Stimulated activated CD4-positive, alpha-beta T cell treated with anti-CD3 and anti-CD28 coated beads, Interleukin-15, amount 100 ng/mL, for 24 hours (primary cell): ENCODE data around the gene LDLRAD4.

ENCODE experiments used
- DNase-seq: peaks from one replicate; pipeline ENCODE4 v3.0.0-alpha.2; 2020

The LDLRAD4 gene

DNA sequence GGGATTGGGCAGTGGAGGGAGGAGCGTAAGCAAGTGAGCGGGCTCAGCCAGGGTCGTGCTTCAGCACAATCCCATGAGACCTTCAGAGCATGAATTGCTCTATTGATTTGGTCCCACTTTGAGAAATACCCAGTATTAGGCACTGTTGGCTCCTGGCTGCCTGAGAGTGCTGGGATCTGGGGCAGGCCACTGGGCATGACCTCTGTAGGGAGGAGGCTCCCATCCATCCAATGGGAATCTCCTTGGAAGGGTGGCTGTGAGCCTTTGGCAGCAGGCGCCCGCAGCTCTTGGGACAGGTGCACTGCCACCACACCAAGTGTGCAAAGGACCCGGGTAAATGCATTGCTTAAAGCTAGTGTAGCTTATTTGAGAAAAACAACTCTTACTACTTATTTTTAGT, 137.5 kb downstream of the LDLRAD4 start:
- no peak for DNase-seq

DNA sequence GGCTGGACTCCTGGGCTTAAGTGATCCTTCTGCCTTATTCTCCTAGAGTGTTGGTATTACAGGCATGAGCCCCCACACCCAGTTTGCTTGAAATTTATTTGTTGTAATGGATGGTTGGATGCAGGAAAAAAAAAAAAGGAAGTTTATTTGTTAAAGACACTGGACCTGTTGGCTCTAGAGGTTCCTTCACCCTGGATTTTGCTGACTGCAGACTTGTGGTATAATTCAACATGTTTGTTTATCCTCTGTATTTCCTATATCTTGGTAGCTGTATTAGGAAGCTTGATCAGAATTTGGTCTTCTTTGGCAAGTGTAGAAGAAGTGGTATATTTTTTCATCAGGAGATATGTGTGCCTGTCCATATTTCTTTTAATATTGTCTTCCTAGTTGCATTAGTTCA, 138.7 kb downstream of the LDLRAD4 start:
- DNase-seq, result no peak

DNA sequence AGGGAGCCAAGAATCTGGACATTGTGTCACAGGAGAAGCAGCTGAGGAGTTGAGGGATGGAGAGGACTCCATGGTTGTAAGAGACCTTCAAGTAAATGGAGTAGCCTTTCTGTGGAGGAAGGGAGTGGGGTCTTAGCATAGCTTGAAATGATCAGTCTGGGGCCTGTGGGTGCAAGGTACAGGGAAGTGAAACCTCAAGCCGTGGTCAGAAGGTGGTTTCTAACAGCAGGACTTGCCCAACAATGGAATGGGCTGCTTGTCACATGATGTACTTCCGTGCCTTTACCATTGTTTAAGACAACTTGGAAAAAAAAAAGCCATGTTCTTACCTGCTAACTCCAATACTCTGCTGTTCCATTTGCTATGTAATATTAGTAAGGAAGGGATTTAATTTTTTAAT, 140.7 kb downstream of the LDLRAD4 start:
- no peak for DNase-seq

DNA sequence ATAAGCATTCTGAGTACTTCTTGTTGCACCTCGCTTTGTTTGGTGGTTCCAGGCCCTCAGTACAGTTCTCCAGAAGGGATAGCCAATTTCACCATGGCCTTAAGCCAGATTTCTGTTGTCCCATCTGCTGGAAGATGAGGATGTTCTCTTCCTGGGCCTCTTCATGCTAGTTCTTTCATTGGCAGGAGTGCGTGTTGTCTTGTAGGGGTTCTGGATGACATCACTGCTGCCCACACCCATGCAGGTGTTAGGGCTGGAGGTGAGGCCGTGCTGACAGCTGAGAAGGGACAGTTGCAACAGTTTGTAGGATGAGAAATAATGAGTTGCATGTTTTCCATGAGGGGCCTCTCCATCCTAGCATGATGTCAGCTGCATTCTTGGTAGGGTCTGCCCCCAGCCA, 142.9 kb downstream of the LDLRAD4 start:
- DNase-seq, result no peak

DNA sequence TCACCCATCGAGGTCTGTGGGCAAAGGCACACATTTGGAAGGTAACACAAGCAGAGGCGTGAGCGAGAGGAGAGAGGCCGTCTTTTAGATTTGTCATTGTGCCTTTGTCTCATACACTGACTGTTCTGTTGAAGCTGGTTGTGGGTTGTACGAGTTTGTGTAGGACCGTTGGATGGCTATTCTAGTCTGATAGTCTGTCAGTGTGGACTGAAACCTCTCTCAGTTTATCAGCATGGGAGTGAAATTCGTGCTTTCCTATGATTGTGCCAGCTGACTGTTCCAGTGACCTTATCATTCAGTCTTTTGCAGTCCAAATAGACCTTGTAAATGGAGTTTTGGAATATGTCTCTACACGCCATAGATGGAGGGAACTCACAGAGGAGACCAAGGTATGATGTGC, 143.5 kb downstream of the LDLRAD4 start:
- DNase-seq, result no peak

DNA sequence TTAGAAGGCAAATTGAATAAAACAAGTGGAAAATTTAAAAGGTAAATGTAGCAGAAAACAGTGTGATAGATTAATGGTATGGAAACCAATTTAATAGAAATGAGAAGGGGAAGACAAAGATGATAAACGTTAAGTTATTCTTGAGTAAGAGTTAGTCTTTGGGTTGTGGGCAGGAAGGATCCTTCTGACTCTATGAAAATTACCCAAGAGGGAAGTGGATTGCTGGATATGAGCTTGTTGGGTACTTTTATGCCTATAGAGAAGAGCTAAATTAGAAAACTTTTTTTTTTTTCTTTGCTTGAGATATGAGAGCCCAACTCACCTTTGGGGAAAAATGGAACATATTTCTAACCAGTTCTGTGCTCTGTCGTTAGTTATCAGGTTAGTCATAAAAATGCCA, 144.0 kb downstream of the LDLRAD4 start:
- DNase-seq, result no peak

DNA sequence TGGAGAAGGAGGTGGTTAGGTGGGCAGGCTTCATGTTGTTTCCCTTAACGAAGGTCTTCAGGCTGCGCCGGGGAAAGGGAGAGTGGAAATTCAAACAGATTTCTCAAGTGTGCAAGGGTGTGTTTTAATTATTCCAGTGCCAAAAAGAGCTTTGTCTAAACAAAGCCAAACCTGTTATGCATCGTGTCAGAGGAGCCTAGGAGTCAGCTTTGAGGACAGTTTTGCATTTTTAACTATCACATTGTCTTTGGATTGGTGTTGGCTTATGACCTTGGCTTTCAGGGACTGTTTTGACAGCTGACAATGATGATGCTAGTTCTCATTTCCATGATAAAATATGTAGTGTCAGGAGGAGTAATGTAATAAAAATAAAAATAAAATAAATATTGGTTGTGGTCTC, 144.8 kb downstream of the LDLRAD4 start:
- no peak for DNase-seq

DNA sequence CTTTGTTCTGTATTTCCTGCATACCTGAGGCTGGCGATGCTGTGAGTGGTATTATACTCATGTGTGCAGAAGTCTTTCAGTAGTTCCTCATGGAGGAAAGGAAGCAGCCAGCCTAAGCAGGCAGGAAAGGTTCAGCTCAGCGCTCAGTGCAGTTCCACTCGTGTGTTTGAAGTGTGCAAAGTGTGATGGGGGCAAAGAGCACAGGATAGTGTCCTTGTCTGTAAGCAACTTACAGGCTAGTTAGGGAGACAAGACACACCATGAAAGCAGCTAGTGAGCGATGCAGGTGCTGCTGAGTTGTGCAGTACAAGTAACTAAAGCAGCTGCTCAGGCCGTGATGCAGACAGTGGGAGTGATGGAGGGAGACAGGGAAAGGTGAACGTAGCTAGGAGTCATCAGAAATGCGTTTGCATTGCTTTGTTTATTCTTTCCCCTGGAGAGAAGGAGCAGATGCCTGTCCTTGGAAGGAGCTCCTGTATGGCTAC, 146.2 kb downstream of the LDLRAD4 start:
- no peak for DNase-seq

DNA sequence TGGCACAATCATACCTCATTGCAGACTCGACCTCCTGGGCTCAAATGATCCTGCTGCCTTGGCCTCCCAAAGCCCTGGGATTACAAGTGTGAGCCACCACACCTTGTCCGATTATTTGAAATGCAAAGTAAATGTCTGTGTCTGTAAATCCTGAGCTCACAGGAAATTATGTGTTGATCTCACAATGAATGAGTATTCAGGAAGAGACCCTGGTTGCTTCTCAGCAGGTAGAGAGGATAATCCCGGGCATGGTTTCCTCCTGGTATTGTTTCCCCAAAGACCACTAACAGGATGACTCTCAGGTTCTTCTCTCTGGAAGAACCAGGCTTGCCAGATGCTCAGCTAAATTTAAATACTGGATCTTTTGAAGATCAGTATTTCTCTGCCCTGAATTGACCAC, 147.6 kb downstream of the LDLRAD4 start:
- no peak for DNase-seq

DNA sequence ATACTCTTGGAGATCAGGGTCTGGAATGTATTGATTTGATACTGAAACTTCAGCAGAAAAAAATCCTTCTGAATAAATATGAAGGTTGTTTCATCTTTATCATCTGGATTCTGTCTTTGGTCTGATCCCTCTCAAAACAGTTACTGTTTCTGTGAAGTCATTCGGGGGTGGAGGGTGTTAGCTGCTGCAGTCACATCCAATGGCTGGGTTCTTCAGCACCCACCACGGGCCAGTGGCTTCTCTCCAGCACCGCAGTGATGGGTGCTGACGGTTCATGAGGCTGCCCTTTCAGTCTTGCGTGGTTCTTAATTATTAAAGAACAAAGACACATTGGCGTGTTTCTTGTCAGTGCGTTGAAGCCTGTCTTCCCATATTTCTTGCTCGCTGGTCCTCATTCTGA, 148.0 kb downstream of the LDLRAD4 start:
- no peak for DNase-seq

DNA sequence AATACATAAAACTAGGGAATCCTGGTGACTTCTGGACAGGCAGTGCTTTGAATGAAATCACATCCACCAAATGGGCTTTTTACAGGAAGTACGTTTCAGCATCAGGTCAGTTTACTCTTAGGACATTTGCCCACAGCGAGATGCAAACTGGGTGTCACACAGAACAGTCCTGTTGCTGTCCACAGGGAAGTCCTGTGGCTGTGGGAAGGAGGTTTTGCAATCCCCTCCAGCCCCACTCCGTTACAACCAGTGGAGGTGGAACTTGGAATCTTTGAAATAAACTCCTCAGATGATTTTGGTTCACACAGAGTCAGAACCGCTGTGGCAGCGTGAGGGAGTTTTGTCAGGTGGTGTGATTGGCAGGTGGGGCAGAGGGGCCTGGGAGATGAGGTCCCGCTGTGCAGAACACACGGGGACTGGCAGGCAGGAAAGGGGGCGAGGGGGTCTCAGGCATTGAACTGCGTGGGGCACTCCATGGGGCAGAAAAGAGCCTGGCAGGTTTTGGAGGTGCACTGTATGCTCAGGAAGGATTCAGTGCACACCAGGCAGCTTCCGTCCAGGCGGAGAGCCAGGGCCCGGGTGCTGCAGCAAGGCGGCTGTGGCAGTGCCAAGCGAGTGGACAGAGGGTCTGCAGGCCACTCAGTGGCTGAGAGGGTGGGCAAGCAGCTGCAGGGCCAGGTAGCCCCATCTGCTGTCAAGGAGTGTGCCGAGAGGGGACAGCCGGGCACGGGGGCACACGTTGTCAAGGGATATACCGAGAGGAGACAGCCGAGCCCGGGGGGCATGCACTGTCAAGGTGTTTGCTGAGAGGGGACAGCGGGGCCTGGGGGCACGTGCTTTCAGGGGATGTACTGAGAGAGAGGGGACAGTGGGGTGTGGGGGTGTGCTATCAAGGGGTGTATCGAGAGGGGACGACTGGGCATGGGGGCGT, 148.7 kb downstream of the LDLRAD4 start:
- DNase-seq, result no peak

DNA sequence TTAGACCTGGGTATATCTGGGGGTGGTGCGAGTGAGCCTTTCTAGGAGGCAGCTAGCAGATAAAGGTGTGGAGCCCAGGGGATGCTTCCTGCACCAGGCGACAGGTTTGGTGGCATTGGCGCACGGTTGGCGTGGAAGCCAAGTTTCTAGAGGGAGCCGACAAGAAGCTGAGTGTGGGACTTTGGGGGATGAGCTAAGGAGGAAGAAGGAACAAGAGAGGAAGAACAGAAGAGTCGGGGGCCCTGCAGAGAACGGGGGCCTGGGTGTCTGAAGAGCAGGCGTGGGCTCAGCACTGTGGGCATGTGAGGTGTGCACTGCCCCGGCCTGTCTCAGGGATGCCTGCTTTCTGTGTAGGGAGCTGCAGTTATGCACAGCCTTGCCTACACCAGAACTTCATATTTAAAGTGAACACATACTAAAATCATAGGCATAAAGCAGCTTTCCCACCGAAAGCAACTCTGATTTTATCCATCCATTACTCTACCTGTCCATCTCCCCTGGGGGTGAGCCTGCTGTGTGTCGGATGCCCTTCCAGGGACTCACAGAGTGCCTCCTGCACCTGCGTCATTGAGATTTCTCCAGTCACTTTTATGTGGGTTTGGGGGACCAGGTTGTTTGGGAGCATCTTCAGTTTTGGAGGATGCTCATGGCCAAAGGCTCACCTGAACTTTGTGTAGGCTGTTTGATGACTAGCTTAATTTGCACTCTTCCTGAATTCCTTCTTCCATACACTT, 149.7 kb downstream of the LDLRAD4 start:
- DNase-seq, result no peak

DNA sequence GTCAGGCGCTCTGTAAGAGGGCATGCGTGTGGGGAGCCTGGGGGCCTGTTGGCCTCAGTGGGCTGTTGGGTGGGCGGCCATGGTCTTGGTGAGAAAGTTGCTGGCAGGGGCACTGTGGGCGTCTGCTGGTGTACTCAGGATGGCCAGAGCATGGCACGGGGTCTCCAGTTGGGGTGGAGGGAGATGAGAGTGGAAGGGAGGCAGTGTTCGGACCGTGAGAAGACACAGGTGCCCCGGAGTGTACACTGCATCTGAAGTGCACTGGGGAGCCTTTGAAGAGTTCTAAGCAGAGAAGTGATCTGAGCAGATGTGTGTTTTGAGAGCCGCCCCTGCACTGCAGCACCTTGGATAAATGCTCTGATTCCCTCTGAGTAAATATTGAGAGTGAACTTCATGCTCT, 150.8 kb downstream of the LDLRAD4 start:
- DNase-seq, result no peak

DNA sequence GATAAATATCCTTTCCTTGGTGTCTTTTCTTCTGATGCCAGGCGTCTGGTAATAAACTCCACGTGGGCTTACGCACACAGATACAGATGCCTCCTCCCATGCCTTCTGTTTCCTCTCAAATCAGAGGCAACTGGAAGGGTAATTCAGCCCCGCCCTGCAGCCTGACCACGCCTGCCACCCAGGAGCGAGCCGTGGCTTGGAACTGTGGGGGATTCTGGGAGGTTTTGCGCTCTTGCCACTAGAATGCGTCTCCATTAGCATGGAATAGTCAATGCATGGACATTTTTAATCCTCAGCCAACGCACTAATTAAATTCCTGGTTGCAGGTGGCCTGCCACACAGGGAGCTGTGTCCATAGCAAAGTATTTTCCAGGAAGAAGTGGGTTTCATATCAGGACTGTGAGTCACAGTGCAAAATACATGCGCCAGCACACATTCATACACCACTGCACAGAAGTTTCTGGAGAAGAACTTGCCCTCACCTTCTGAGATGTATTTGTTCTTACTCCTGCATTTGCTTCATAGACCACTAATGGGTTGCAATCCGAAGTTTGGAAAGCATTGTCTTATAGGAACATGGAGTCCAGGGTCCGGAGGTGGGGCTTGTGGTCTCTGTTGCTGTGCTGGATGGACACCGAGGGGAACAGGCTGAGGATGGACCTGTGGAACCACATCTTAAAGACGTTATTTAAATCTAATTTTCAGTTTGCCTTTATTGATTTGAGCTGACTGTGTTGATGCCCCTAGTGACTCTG, 151.4 kb downstream of the LDLRAD4 start:
- DNase-seq, result peak; percentile 33

DNA sequence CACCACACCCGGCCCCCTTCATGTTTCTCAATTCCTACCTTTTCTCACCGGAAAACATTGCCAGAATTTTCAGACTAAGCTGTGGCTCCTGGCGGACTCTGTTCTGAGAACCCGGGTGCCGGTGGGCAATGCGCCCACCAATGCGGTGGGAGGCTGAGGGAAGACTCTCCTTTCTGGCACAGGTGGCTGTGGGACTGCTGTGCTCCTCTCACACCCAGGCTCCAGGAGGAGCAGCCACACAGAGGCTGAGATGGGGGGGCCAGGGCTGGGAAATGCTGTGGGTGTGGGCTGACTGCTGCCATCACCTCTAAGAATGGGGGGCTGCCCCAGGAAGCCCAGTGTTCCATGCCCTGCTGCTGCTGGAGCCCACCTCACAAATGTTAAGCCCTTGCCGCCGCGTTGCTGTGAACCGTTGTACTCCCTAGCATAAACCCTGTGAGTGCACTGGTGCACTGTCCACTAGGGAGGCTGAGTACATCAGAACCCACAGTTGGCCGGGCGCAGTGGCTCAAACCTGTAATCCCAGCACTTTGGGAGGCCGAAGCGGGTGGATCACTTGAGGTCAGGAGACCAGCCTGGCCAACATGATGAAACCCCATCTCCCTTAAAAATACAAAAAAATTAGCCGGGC, 152.6 kb downstream of the LDLRAD4 start:
- no peak for DNase-seq

DNA sequence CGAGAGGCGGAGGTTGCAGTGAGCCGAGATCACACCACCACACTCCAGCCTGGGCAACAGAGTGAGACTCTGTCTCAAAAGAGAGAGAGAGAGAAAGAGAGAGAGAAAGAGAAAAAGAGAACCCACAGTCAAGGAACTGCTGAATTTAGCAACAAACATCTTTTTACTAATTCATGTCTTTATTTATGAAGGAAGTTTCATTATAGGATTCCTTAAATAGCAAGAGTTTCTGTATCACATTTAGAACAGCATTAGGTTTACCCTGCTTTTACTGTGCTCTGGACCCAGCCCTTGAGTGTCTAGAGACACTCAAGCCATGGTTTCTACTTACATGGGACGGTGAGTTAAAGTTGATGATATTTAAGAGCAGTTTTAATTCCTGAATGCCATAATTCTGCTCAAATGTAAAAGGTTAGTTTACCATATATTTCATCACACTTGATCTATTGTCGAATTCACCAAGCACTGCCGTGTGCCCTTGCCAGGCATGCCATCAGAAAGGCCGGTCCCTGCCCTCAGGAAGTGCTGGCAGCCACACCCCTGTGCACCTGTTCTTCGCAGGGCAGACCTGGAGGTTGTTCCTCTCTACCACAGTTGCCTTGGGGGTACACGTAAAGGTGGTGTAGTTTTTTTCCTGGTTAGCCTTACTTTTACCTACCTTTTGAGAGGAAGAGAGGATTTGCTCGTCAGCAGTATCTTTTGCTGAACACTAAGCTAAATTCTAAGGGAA, 153.3 kb downstream of the LDLRAD4 start:
- DNase-seq, result no peak

DNA sequence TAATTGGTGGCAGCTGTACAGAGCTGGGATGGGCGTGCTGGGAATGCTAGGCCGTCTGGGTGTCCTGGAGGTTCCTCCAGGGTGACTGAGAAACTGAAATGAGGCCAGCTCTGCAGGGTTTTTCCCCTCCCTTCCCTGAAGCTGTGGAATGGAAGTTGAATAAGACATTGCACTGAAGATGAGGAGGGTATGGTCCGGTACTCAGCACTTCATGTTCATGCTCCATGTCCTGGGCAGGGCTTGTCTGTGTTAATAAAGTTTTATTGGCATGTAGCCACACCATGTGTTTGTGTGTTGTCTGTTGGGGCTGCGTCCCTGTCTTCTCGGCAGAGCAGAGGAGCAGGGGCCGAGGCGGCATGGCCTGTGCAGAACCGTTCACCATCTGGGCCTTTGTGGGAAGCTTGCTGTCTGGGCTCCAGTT, 154.0 kb downstream of the LDLRAD4 start:
- DNase-seq, result no peak

DNA sequence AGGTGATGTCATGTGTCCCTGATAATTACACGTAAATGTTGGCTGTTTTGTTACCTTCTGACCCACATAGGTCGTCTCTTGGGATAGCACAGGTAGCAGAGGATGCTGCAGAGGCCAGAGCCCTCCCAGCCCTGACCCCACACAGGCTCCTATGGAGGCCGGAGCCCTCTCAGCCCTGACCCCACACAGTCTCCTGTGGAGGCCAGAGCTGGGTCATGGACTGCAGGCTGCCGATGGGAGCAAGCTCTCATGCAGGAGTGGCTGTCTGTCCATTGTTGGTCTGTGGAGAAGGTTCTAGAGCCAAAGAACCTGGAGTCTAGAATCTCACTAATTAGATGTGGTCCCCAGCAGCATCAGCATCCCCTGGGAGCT, 155.5 kb downstream of the LDLRAD4 start:
- no peak for DNase-seq

DNA sequence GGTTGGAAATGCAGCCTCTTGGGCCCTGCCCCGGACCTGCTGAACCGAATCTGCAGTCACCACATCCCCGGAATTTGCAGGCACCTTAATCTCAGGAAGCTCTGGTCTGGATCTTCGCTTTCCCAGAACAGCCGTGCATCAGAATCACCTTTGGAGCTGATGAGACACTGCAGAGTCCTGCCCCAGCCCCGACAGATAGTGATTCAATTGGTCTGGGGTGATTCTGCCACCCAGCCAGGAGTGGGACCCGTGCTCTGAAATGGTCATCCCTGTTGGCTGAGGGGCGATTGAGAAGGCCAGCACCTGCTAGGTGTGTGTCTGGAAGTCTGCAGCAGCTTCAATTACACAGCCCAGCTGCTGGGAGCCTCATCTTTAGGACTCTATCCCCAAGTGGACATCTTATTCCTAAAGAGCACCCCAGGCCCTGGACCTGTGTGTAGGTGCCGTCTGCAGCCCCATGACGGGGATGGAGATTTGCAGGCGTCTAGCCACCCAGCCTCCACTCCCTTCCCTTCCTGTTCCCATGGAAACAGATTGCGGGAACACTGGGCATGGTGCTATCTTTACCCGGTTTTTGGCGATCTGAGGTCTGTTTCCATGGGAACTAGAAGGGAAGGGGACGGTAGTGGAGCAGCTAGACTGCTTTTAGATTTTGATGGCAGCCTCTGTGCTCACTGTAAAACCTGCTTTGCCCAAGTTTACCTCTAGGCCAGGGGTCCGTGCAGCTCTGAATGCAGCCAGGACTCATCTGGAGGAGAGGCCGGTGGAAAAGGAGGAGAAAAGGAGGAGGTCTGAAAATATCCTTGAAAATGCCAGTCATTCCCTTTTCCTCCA, 156.1 kb downstream of the LDLRAD4 start:
- DNase-seq, result no peak

DNA sequence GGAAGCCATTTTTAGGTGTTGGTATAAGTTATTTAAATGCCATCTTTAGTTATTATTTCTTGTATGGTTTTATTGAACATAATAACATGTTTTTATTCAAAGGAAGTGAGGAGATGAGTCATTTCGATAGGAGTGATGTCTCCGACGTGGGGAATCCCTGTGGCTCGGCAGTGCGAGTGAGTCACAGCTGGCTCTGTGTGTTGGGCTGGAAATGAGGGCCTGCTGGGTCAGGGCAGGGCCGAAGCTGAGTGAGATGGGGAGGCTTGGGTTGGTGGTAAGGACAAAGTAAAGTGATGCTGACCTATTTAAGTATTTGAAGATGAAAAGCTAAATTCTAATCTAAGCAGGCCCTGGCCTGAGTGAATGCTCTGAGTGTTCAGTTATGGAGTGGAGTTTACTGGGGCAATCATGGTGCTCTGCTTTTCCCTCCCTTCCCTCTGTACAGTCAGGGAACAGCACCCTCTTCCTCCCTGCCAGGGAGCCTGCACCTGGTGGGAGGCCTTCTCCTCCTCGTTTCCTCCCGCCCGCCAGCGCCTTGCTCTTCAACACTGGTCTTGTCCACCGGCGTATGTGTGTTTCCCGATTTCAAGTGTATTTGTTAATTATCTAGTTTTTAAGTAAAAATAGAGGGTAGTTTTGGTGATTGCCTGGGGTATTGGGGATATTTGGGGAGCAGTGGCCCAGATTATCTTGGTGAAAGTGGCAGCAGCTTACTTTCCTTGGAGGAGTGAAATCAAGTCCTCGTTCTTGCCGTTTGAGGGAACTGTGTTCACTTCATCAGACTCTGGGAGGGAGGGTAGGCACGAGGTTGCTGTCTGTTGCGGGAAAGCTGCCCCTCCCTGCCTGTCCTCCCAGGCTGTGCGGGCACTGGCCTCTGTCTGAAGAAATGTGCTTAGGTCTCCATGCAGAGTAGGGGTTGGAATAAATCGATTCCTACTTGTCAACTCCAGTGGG, 157.0 kb downstream of the LDLRAD4 start:
- peak; percentile 86 for DNase-seq
